ENCODE data around the gene SH3RF3.

- TF ChIP-seq, protein P1, sequence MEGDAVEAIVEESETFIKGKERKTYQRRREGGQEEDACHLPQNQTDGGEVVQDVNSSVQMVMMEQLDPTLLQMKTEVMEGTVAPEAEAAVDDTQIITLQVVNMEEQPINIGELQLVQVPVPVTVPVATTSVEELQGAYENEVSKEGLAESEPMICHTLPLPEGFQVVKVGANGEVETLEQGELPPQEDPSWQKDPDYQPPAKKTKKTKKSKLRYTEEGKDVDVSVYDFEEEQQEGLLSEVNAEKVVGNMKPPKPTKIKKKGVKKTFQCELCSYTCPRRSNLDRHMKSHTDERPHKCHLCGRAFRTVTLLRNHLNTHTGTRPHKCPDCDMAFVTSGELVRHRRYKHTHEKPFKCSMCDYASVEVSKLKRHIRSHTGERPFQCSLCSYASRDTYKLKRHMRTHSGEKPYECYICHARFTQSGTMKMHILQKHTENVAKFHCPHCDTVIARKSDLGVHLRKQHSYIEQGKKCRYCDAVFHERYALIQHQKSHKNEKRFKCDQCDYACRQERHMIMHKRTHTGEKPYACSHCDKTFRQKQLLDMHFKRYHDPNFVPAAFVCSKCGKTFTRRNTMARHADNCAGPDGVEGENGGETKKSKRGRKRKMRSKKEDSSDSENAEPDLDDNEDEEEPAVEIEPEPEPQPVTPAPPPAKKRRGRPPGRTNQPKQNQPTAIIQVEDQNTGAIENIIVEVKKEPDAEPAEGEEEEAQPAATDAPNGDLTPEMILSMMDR (IDR thresholded peaks at IDR 0.05), result no peak
- TF ChIP-seq POLR2A (IDR thresholded peaks at IDR 0.05), result no peak
These were observed 153.4 kb downstream of the SH3RF3 start for GRCh38 chr2:109282360-109282759.
